AG09319 (cell line): Measurements from ENCODE around the gene IL37.
"Not testable (repeated sequence)": the region's sequence is repeated elsewhere in the genome, so short reads cannot be mapped to it uniquely, and the experiment has no call there.

Experiments used
- DNase-seq: peaks from one replicate; pipeline ENCODE4 v3.0.0-alpha.2; 2010; ENCODE audit warnings: low read depth; ENCODE audit errors: extremely low read depth
- TF ChIP-seq, protein P1 (sequence below): IDR thresholded peaks from 2 replicates; pipeline ENCODE4 v1.5.1; 2011; ENCODE audit warnings: low read depth, mild to moderate bottlenecking, inconsistent platforms, low read length, moderate library complexity

Gene IL37

DNA sequence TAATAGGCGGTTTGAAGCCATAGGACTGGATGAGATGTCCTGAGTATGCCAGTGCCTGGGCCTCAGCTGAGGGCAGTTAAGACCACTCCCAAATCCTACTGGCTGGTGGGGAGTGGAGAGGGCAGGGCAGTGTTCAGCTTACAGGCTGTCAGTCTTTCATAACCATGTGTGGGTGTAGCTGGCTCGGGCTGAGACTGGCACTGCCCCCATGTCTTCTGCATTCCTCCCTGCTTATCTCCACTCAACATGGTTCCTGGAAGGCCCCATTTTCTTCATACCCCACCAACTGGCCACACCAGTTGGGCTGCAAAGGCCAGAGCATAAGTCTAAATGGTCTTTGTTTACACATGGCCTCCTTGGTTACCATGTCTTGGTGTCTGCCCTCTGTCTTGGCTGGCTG lies 17.2 kb upstream of the IL37 start:
- TF ChIP-seq, protein P1, sequence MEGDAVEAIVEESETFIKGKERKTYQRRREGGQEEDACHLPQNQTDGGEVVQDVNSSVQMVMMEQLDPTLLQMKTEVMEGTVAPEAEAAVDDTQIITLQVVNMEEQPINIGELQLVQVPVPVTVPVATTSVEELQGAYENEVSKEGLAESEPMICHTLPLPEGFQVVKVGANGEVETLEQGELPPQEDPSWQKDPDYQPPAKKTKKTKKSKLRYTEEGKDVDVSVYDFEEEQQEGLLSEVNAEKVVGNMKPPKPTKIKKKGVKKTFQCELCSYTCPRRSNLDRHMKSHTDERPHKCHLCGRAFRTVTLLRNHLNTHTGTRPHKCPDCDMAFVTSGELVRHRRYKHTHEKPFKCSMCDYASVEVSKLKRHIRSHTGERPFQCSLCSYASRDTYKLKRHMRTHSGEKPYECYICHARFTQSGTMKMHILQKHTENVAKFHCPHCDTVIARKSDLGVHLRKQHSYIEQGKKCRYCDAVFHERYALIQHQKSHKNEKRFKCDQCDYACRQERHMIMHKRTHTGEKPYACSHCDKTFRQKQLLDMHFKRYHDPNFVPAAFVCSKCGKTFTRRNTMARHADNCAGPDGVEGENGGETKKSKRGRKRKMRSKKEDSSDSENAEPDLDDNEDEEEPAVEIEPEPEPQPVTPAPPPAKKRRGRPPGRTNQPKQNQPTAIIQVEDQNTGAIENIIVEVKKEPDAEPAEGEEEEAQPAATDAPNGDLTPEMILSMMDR: no peak
- DNase-seq: no peak

DNA sequence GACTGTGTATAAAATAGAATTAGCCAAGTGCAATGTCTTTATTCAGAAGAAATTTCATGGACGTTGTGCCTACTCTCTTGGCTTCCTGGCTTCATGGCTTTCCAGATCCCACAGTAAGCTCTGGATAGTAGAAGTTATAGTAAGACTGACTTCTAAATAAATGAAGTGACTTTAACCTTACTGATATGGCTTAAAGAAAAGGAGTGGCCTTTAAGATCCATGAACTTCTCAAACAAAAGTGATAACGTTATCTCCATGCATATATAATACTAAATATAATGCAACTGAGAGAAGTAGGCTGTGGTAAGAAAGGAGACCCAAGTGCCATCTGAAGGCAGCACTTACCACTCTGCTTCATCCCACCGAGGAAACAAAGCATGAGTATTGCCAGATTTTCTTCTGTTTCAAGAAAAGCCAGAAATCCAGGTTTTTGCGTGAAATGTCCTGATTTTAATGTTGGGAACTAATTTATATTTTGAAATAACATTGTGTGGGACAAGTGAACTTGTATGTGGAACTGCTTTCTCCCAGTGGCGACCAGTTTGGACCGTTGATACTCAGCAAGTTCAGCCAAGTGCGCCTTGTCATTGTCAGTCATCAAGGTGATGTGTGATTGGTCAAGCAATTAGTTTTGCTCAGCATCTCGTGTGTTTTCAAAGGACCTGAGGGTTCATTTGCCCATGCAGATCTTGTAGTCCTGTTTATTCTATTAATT lies 13.9 kb upstream of the IL37 start:
- no peak for DNase-seq
- TF ChIP-seq, protein P1: no peak

DNA sequence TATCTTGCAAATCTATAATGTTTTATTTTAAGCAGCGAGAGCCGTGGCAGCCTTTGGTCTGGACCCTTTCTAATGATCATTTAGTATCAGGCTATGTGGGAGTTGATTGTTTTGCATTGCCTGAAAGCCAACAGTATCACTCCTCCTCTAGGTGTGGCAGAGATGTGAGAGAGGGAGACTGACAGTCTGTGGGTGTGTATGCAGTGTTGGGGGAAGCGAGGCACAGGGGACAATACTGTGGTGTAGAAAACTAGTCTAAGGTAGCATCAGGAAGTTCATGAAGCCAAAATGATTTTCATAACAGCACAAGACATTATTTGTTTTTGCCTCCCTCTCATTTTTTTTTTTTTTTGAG lies 13.4 kb upstream of the IL37 start:
- TF ChIP-seq, protein P1: no peak
- no peak for DNase-seq

DNA sequence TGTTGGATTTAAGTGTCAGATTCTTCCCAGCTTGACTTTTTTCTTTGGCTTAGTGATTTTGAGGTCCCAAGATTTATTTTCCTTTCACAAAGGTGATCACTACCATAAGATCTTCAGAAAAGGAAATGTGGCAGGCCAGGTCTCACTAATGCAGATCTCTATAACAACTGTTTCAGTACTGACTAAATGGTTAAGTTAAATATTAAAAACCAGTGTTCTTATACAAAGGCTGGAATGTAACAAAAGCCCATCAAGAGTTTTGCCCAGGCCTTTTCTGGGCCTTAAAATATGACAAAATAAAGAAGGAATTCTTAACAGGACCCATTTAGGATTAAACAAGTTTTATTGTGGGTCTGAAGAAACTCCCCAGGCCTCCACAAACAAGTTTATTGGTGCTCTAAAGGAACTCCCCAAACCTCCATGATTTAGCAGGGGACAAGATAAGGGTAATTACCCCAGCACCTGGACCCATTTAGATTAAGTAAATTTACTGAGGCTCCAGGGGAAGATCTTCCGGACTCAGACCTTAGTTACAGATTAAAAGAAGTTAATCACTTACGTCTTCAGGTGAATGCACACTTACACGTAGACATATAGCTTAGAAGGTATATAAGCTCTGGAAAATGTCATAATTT lies 9.4 kb upstream of the IL37 start:
- not testable (repeated sequence) for DNase-seq

DNA sequence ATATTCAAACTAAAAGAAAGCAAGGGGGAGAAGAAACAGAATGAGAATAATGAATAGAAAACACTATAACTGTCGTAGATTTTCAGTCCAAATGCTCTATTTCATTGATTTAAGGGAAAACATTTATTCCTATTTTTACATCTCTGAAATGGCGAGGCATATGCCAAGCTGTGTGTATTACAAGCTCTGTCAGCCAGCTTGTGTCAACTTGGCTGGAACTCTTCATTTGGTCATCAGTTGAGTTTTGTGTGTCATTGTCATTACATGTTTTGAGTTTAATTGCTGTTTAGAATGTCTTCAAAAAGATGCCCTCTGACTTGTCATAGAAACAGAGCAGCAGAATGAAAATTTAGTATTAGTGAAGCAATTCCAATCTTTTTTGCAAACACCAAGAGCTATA lies 8.1 kb upstream of the IL37 start:
- no peak for DNase-seq
- TF ChIP-seq, protein P1: no peak

DNA sequence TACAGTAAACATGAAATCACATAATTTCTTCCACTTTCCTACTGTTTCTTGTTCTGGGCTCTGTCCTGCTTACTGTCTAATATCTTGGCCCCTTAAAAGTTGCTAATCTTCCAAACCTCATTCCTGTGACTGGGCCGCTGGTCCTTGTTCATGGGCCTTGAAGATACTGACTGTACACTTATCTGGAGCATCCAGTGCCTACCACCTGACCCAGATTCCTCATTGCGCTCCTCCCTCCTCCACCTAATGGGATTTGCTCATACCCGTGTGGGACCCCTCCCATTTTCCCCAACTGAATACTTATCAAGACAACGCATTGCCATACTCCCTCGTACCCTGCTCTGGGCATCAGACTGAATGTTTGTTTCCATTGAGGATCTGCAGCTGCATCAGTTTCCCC lies 6.1 kb upstream of the IL37 start:
- TF ChIP-seq, protein P1: no peak
- DNase-seq: no peak

DNA sequence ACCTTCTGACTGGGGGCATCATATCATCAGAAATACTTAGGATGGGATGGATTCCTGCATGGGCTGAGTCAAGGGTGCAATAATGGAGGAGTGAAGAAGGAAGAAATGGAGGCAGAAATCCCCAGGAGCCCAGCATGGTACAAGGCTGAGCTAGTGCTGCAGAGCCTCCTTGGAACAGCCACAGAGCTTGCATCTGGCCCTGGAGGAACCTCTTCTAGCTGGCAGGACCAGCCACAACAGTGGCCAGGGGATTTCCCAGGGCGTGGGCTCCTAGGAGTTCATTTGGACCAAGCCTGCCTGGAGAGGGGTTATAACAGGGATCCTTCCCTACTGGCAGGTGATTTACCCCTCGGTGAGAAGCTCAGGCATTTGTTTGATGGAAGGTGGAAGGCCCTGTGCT lies 4.7 kb upstream of the IL37 start:
- TF ChIP-seq, protein P1: no peak
- no peak for DNase-seq
